A673 (cell line): ENCODE measurements around the gene RAD51C.

Experiments used
- EZH2 ChIP-seq: fragments of 200-600 bp; sonication (generic); IDR thresholded peaks from 2 replicates; pipeline ENCODE4 v1.6.1; 2017; ENCODE audit warnings: borderline replicate concordance, low read depth, mild to moderate bottlenecking, mixed read lengths, antibody characterized with exemption, low read length; ENCODE audit not compliant: poor library complexity, severe bottlenecking
- TF ChIP-seq, protein P1 (sequence below): fragments of 300-800, 200-600 bp; sonication (generic); conservative IDR thresholded peaks from 2 replicates; pipeline ENCODE4 v1.5.1; 2017; ENCODE audit warnings: low read depth, mild to moderate bottlenecking, antibody characterized with exemption, low read length, moderate library complexity, mixed read lengths

DNA sequence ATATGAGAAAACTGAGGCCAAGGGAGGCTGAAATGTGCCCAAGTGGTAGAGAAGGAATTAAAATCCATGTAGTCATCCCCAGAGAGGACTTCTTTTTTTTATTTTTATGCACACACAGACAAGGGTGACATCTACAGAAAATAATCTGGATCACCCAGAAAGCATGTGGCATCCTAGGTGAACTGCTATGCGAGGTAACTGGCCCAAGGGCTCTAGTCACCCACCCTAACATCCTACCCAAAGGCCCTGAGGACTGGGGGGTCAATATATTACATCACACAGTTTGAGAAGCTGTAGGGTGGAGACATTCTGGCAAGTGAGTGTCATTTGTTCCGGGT, 23.8 kb upstream of the RAD51C start:
- TF ChIP-seq, protein P1, sequence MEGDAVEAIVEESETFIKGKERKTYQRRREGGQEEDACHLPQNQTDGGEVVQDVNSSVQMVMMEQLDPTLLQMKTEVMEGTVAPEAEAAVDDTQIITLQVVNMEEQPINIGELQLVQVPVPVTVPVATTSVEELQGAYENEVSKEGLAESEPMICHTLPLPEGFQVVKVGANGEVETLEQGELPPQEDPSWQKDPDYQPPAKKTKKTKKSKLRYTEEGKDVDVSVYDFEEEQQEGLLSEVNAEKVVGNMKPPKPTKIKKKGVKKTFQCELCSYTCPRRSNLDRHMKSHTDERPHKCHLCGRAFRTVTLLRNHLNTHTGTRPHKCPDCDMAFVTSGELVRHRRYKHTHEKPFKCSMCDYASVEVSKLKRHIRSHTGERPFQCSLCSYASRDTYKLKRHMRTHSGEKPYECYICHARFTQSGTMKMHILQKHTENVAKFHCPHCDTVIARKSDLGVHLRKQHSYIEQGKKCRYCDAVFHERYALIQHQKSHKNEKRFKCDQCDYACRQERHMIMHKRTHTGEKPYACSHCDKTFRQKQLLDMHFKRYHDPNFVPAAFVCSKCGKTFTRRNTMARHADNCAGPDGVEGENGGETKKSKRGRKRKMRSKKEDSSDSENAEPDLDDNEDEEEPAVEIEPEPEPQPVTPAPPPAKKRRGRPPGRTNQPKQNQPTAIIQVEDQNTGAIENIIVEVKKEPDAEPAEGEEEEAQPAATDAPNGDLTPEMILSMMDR, result no peak
- no peak for TF ChIP-seq EZH2
